OCI-LY1 (cell line): ENCODE data around the gene ANO6.

ENCODE experiments used
- EZH2 ChIP-seq: fragments of 200-600 bp; sonication (generic), shearing (Covaris generic); IDR thresholded peaks from 2 replicates; pipeline ENCODE4 v1.8.0; 2017; ENCODE audit warnings: borderline replicate concordance, mixed run types, mild to moderate bottlenecking, antibody characterized with exemption, low read length, moderate library complexity, mixed read lengths
- TF ChIP-seq, protein P1 (sequence below): fragments of 200-600 bp; sonication (generic), shearing (Covaris generic); IDR thresholded peaks from 2 replicates; pipeline ENCODE4 v1.5.1; 2017; ENCODE audit warnings: mild to moderate bottlenecking, antibody characterized with exemption, low read length, moderate library complexity, mixed read lengths

DNA sequence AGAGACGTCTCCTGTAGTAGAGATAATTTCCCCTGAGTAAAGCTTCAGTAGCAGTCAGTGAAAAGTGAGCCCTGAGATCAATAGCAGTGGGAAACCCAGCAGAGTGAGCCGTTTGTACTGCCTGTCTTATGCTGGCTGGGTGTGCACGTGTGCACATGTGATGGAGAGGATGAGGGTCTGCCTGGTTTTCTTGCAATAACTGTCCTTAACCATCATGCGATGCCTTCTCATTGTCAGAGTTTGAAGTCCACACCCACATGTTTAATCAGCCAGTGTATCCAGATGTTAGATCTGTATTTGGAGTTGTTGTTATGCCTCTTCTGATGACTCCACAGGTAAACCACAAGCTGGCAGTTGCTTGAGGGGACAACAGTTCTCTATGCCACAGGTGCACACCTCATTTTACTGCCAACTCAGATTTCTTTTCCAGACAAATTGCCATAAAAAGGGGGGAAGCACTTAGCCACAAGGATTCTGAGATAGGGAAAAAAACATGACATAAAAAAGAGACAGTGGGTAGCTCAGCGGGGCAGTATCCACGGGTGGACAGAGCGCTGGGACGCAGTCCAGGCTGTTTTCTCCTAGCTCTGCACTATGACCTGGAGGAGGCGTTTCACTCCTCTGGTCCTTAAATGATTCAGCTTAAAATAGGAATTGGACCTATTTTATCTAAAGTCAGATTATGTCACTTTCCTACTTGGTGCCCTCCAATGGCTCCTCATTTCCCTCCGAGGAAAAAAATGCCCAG lies 192.3 kb downstream of the ANO6 start:
- TF ChIP-seq, protein P1, sequence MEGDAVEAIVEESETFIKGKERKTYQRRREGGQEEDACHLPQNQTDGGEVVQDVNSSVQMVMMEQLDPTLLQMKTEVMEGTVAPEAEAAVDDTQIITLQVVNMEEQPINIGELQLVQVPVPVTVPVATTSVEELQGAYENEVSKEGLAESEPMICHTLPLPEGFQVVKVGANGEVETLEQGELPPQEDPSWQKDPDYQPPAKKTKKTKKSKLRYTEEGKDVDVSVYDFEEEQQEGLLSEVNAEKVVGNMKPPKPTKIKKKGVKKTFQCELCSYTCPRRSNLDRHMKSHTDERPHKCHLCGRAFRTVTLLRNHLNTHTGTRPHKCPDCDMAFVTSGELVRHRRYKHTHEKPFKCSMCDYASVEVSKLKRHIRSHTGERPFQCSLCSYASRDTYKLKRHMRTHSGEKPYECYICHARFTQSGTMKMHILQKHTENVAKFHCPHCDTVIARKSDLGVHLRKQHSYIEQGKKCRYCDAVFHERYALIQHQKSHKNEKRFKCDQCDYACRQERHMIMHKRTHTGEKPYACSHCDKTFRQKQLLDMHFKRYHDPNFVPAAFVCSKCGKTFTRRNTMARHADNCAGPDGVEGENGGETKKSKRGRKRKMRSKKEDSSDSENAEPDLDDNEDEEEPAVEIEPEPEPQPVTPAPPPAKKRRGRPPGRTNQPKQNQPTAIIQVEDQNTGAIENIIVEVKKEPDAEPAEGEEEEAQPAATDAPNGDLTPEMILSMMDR = no peak
- TF ChIP-seq EZH2 = no peak
